A673 (cell line): ENCODE data around the gene DLK2. TPM values are rescaled to one million over a fixed set of nuclear protein-coding genes. Genes with fewer than 3 reads are reported as not detected.

ENCODE experiments used
- BruUV-seq: library from RNA; stranded (reverse); fragments of 400-500 nt; replicated peaks from 2 replicates; lab custom pipeline; 2021; lab: Mats Ljungman, UMichigan
- CTCF ChIA-PET: fragments of 300-600 bp; sonication (Branson Sonifier 250); formaldehyde crosslinking; loops from one replicate; lab custom pipeline; 2022; ENCODE audit warnings: antibody characterized with exemption; lab: Charles Lee
- POLR2A ChIA-PET: fragments of 300-600 bp; sonication (Branson Sonifier 250); formaldehyde crosslinking; loops from one replicate; lab custom pipeline; 2022; ENCODE audit warnings: antibody characterized with exemption; ENCODE audit not compliant: low non-redundant PET; lab: Charles Lee
- DNase-seq: peaks from one replicate; pipeline ENCODE4 v3.0.0-alpha.2; 2015; ENCODE audit warnings: low spot score
- H3K27ac ChIP-seq: fragments of 200-600 bp; sonication (generic); 2 replicates; pipeline ENCODE4 v1.5.1; 2016; ENCODE audit warnings: mixed run types, low read depth, mild to moderate bottlenecking, mixed read lengths, antibody characterized with exemption, low read length; ENCODE audit not compliant: poor library complexity, severe bottlenecking
- H3K27me3 ChIP-seq: fragments of 200-600 bp; sonication (generic); replicated peaks from 2 replicates; pipeline ENCODE4 v1.6.1; 2017; ENCODE audit warnings: mixed run types, low read depth, mild to moderate bottlenecking, mixed read lengths, antibody characterized with exemption, low read length; ENCODE audit not compliant: insufficient read depth, poor library complexity
- H3K36me3 ChIP-seq: fragments of 200-600 bp; sonication (generic); 2 replicates; pipeline ENCODE4 v1.6.1; 2016; ENCODE audit warnings: mixed run types, mild to moderate bottlenecking, mixed read lengths, antibody characterized with exemption, low read length; ENCODE audit not compliant: insufficient read depth, poor library complexity, severe bottlenecking
- H3K4me1 ChIP-seq: fragments of 200-600 bp; sonication (generic); 2 replicates; pipeline ENCODE4 v1.6.1; 2017; ENCODE audit warnings: mixed run types, mild to moderate bottlenecking, mixed read lengths, antibody characterized with exemption, low read length; ENCODE audit not compliant: insufficient read depth, poor library complexity, severe bottlenecking
- H3K4me3 ChIP-seq: fragments of 200-600 bp; sonication (generic); 2 replicates; pipeline ENCODE4 v1.5.1; 2016; ENCODE audit warnings: low read depth, mixed run types, mild to moderate bottlenecking, mixed read lengths, low read length; ENCODE audit not compliant: poor library complexity, severe bottlenecking
- H3K9me3 ChIP-seq: fragments of 200-600 bp; sonication (generic); 2 replicates; pipeline ENCODE4 v1.6.1; 2016; ENCODE audit warnings: mixed run types, low read depth, mild to moderate bottlenecking, mixed read lengths, antibody characterized with exemption, low read length; ENCODE audit not compliant: poor library complexity, severe bottlenecking
- EZH2 ChIP-seq: fragments of 200-600 bp; sonication (generic); IDR thresholded peaks from 2 replicates; pipeline ENCODE4 v1.6.1; 2017; ENCODE audit warnings: borderline replicate concordance, low read depth, mild to moderate bottlenecking, mixed read lengths, antibody characterized with exemption, low read length; ENCODE audit not compliant: poor library complexity, severe bottlenecking
- intact Hi-C: fragments of 100-400 bp; cut with micrococcal nuclease; formaldehyde crosslinking; loops from one replicate; pipeline ENCODE4 v1.10.0; 2022; ENCODE audit not compliant: unreplicated experiment
- total RNA-seq: library from RNA; stranded (reverse); gene quantifications from 2 replicates; pipeline ENCODE4 v1.2.3, GENCODE V29; 2021
- TF ChIP-seq, protein P1 (sequence below): fragments of 300-800, 200-600 bp; sonication (generic); conservative IDR thresholded peaks from 2 replicates; pipeline ENCODE4 v1.5.1; 2017; ENCODE audit warnings: low read depth, mild to moderate bottlenecking, antibody characterized with exemption, low read length, moderate library complexity, mixed read lengths

Gene DLK2
- total RNA-seq, 1 experiment from 2014 or later, result 0.67 TPM

- peaks cover 48% of the 10 kb centered on the region for H3K4me1 ChIP-seq
- no peaks in the 10 kb centered on the region for H3K27me3 ChIP-seq
- H3K9me3 ChIP-seq, result no peaks in the 10 kb centered on the region
- H3K27ac ChIP-seq, result peak overlapping the region; percentile 56
- intact Hi-C loops, result no loop called here
- no peaks in the 10 kb centered on the region for H3K36me3 ChIP-seq
- DNase-seq, result peak; percentile 64
- ChIA-PET CTCF (interaction anchor here (1.1 to 1.6 kb wide), 2 partner anchors 15 to 18 kb away, joined by 3 to 5 read pairs; partner anchors contain the start of gene LRRC73), POLR2A (no interaction called here)
- TF ChIP-seq, protein P1, sequence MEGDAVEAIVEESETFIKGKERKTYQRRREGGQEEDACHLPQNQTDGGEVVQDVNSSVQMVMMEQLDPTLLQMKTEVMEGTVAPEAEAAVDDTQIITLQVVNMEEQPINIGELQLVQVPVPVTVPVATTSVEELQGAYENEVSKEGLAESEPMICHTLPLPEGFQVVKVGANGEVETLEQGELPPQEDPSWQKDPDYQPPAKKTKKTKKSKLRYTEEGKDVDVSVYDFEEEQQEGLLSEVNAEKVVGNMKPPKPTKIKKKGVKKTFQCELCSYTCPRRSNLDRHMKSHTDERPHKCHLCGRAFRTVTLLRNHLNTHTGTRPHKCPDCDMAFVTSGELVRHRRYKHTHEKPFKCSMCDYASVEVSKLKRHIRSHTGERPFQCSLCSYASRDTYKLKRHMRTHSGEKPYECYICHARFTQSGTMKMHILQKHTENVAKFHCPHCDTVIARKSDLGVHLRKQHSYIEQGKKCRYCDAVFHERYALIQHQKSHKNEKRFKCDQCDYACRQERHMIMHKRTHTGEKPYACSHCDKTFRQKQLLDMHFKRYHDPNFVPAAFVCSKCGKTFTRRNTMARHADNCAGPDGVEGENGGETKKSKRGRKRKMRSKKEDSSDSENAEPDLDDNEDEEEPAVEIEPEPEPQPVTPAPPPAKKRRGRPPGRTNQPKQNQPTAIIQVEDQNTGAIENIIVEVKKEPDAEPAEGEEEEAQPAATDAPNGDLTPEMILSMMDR, result no peak
- no peak for TF ChIP-seq EZH2
- H3K4me3 ChIP-seq, result peak overlapping the region; percentile 18
- no TSS peak for BruUV-seq
Observed at GRCh38 chr6:43491750-43492661, 36.7 kb upstream of the DLK2 start.

- intact Hi-C loops, result no loop called here
- DNase-seq, result no peak
Observed at GRCh38 chr6:43490523-43490939, 35.2 kb upstream of the DLK2 start.

DNA sequence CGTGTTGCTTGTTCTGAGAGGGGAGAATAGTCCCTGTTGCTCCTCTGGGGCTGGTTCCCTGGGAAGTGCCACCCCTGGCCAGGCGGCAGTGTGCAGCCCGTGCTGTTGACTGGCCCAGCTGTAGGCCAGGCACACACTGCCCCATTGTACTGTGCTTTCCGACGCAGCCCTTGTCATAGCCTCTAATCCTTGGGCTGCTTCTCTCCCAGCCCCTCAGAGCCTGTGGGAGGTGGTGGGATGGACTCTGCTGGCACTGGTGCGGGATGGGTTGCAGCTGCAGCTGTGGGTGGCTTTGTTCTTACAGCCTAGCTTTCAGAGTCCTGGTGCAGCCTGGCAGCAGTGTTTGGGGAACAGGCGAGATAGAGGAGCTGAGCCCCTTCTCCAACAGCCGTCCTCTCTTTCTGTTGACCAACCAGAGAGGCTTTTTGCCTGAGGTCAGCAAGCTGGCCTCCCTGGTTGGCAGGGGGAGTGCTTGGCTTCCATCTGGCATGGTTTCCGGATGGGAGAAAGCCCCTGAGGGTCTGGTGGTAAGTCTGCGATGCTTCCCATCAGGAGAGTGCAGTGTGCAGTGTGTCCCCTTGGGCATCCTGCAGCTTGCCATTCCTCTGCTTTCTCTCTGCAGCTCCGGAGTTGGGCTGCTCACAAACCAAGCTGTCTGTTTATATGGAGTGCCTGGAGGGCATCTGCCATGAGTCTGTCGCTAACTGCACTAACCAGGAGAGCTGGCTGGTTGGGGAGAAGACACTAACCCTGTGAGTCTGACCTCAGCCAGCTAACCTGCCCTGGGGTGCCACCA is 34.1 kb upstream of the DLK2 start:
- Histone ChIP-seq H3K36me3 (no peaks in the 10 kb centered on the region), H3K9me3 (no peaks in the 10 kb centered on the region), H3K4me3 (no peak overlapping the region), H3K4me1 (peaks cover 37% of the 10 kb centered on the region), H3K27ac (no peak overlapping the region), H3K27me3 (no peaks in the 10 kb centered on the region)
- intact Hi-C loops, result no loop called here
- BruUV-seq, result no TSS peak
- CTCF ChIA-PET, result interaction anchor here (0.6 kb wide), 1 partner anchor 32 kb away, joined by 6 read pairs; no protein-coding TSS in a partner anchor
- TF ChIP-seq, protein P1, result no peak
- no peak for TF ChIP-seq EZH2
- no peak for DNase-seq
- POLR2A ChIA-PET, result no interaction called here

More at GRCh38 chr6:43490523-43490939, 35.2 kb upstream of the DLK2 start:
- POLR2A ChIA-PET, result no interaction called here
- Histone ChIP-seq H3K27me3 (no peaks in the 10 kb centered on the region), H3K9me3 (no peaks in the 10 kb centered on the region), H3K4me3 (no peak overlapping the region), H3K36me3 (no peaks in the 10 kb centered on the region), H3K27ac (no peak overlapping the region), H3K4me1 (peaks cover 42% of the 10 kb centered on the region)
- BruUV-seq, result no TSS peak
- CTCF ChIA-PET, result no interaction called here
- TF ChIP-seq EZH2, result no peak
- TF ChIP-seq, protein P1, result no peak
